Activated B cell treated with CpG ODN at 0.5 μM for 24 hours (primary cell): Measurements from ENCODE around the gene PGLYRP2. TPM values are rescaled to one million over a fixed set of nuclear protein-coding genes. Genes with fewer than 3 reads are reported as not detected.

Experiments
- ATAC-seq: fragments of 200-7000 bp; cut with Tn5 transposase; one replicate; pipeline ENCODE4 v1.10.0; 2021; ENCODE audit warnings: low read depth, mild to moderate bottlenecking, moderate library complexity
- CTCF ChIA-PET: fragments of 350-600 bp; sonication (Branson Sonifier 250); formaldehyde crosslinking; loops from one replicate; lab custom pipeline; 2021; ENCODE audit warnings: antibody characterized with exemption; lab: Charles Lee
- POLR2A ChIA-PET: fragments of 350-600 bp; sonication (Branson Sonifier 250); formaldehyde crosslinking; loops from one replicate; lab custom pipeline; 2021; ENCODE audit warnings: antibody characterized with exemption; lab: Charles Lee
- DNase-seq: peaks from one replicate; pipeline ENCODE4 v3.0.0; 2022
- H3K27ac Mint-ChIP-seq: one replicate; pipeline ENCODE4 v1.8.0; 2020; ENCODE audit warnings: mixed read lengths
- H3K27me3 Mint-ChIP-seq: one replicate; pipeline ENCODE4 v1.8.0; 2021; ENCODE audit warnings: mixed read lengths
- H3K36me3 Mint-ChIP-seq: one replicate; pipeline ENCODE4 v1.8.0; 2021; ENCODE audit warnings: low read depth, mixed read lengths
- H3K4me1 Mint-ChIP-seq: one replicate; pipeline ENCODE4 v1.8.0; 2021; ENCODE audit warnings: mixed read lengths
- H3K4me3 Mint-ChIP-seq: one replicate; pipeline ENCODE4 v1.8.0; 2020; ENCODE audit warnings: mild to moderate bottlenecking, mixed read lengths
- H3K9me3 Mint-ChIP-seq: one replicate; pipeline ENCODE4 v1.8.0; 2020; ENCODE audit warnings: mixed read lengths
- CTCF ChIP-seq: fragments of 200-600 bp; IDR thresholded peaks from one replicate; pipeline ENCODE4 v1.8.0; 2022; ENCODE audit warnings: antibody characterized with exemption, mild to moderate bottlenecking
- intact Hi-C: fragments of 100-400 bp; cut with micrococcal nuclease; formaldehyde crosslinking; loops from one replicate; pipeline ENCODE4 v1.15.1; 2024
- total RNA-seq: library from RNA; stranded (reverse); gene quantifications from 2 replicates; pipeline ENCODE4 v1.2.3, GENCODE V29; 2022

The PGLYRP2 gene
- total RNA-seq, 1 donor from 2014 or later, result not detected

- no peak overlapping the region for H3K27ac Mint-ChIP-seq
- H3K4me1 Mint-ChIP-seq, result no peaks in the 10 kb centered on the region
- ATAC-seq, result no peak
- DNase-seq, result no peak
- H3K9me3 Mint-ChIP-seq, result no peaks in the 10 kb centered on the region
- no peaks in the 10 kb centered on the region for H3K36me3 Mint-ChIP-seq
- TF ChIP-seq CTCF, result no peak
- no peaks in the 10 kb centered on the region for H3K27me3 Mint-ChIP-seq
- H3K4me3 Mint-ChIP-seq, result no peak overlapping the region
- ChIA-PET CTCF (no interaction called here), POLR2A (no interaction called here)
- intact Hi-C loops, result no loop called here
These were observed 39.3 kb downstream of the PGLYRP2 start for GRCh38 chr19:15439821-15440641.

GRCh38 chr19:15439078-15439799 lies 40.1 kb downstream of the PGLYRP2 start:
- H3K27ac Mint-ChIP-seq, result no peak overlapping the region

GRCh38 chr19:15438577-15438976 lies 40.7 kb downstream of the PGLYRP2 start:
- POLR2A ChIA-PET, result no interaction called here
- no peaks in the 10 kb centered on the region for H3K27me3 Mint-ChIP-seq
- no peaks in the 10 kb centered on the region for H3K36me3 Mint-ChIP-seq
- no peak overlapping the region for H3K4me3 Mint-ChIP-seq
- CTCF ChIA-PET, result no interaction called here
- no peak for TF ChIP-seq CTCF
- ATAC-seq, result no peak
- peaks cover 1% of the 10 kb centered on the region for H3K4me1 Mint-ChIP-seq
- no peak for DNase-seq
- no peak overlapping the region for H3K27ac Mint-ChIP-seq
- intact Hi-C loops, result no loop called here
- H3K9me3 Mint-ChIP-seq, result no peaks in the 10 kb centered on the region

More at GRCh38 chr19:15439078-15439799, 40.1 kb downstream of the PGLYRP2 start:
- ATAC-seq (no peak), DNase-seq (no peak)
- POLR2A ChIA-PET, result no interaction called here
- CTCF ChIA-PET, result no interaction called here
- intact Hi-C loops, result no loop called here
- no peak overlapping the region for H3K4me3 Mint-ChIP-seq
- H3K27me3 Mint-ChIP-seq, result no peaks in the 10 kb centered on the region
- TF ChIP-seq CTCF, result no peak
- no peaks in the 10 kb centered on the region for H3K36me3 Mint-ChIP-seq
- H3K9me3 Mint-ChIP-seq, result no peaks in the 10 kb centered on the region
- H3K4me1 Mint-ChIP-seq, result no peaks in the 10 kb centered on the region

GRCh38 chr19:15438124-15438496 lies 41.2 kb downstream of the PGLYRP2 start:
- no peak for ATAC-seq
- Mint-ChIP-seq H3K27ac (no peak overlapping the region), H3K4me1 (peaks cover 6% of the 10 kb centered on the region), H3K27me3 (no peaks in the 10 kb centered on the region), H3K4me3 (no peak overlapping the region), H3K36me3 (peaks cover under 1% of the 10 kb centered on the region), H3K9me3 (no peaks in the 10 kb centered on the region)
- no peak for DNase-seq
- intact Hi-C loops, result no loop called here
- no peak for TF ChIP-seq CTCF
- ChIA-PET CTCF (no interaction called here), POLR2A (no interaction called here)
